OCI-LY3 (cell line): ENCODE measurements around the gene PRXL2B.

Experiments
- CTCF ChIP-seq: fragments of 200-600, 300-600 bp; sonication (generic); IDR thresholded peaks from 2 replicates; pipeline ENCODE4 v1.5.1; 2014; ENCODE audit warnings: antibody characterized with exemption, low read length, low read depth
- EZH2phosphoT487 ChIP-seq: fragments of 200-600 bp; shearing (Covaris generic); IDR thresholded peaks from 2 replicates; pipeline ENCODE4 v1.6.1; 2018; ENCODE audit warnings: antibody characterized with exemption, mixed run types, low read depth

GRCh38 chr1:2585318-2586092, 1.1 kb upstream of the PRXL2B start:
- TF ChIP-seq CTCF: peak; percentile 21; the same call in 1 of the 2 replicates
- TF ChIP-seq EZH2phosphoT487: no peak
